Gastrocnemius medialis (tissue), 4 donors: ENCODE data around the gene KEAP1. TPM values are rescaled to one million over a fixed set of nuclear protein-coding genes. Genes with fewer than 3 reads are reported as not detected.

Experiments
- ATAC-seq, 2 donors: fragments of 150-250 bp; one replicate each; pipeline ENCODE4 v1.9.1; 2016
- DNase-seq, 2 donors: peaks; one replicate each; pipeline ENCODE4 v3.0.0-alpha.2; 2019
- H3K27ac ChIP-seq, 4 donors: fragments of 200-600 bp; sonication (generic); 1 replicate in 1 of 4; 2 replicates in 3 of 4; pipeline ENCODE4 v1.5.1; 2016 to 2018; ENCODE audit warnings: mild to moderate bottlenecking in 2 of 4, moderate library complexity in 1 of 4
- H3K27me3 ChIP-seq, 3 donors: fragments of 200-600 bp; sonication (generic) in 2 of 3; 1 replicate in 1 of 3; 2 replicates in 2 of 3; pipeline versions ENCODE4 v1.5.1 to v1.6.0; 2016 to 2019; ENCODE audit warnings: mild to moderate bottlenecking in 1 of 3, moderate library complexity in 1 of 3
- H3K36me3 ChIP-seq, 2 donors: fragments of 200-600 bp; sonication (generic) in 1 of 2; one replicate each; pipeline ENCODE4 v1.5.1; 2017 to 2018
- H3K4me1 ChIP-seq, 2 donors: fragments of 200-600 bp; sonication (generic) in 1 of 2; one replicate each; pipeline ENCODE4 v1.5.1; 2016 to 2017; ENCODE audit warnings: mild to moderate bottlenecking in 2 of 2
- H3K4me3 ChIP-seq, 4 donors: fragments of 200-600 bp; sonication (generic) in 3 of 4; 1 replicate in 1 of 4; 2 replicates in 3 of 4; pipeline ENCODE4 v1.5.1; 2016 to 2019; ENCODE audit warnings: mild to moderate bottlenecking in 2 of 4
- H3K9me3 ChIP-seq, 3 donors: fragments of 200-600 bp; sonication (generic) in 2 of 3; 1 replicate in 1 of 3; 2 replicates in 2 of 3; pipeline ENCODE4 v1.5.1; 2016 to 2019
- POLR2A ChIP-seq, 2 donors: fragments of 450-650 bp; IDR thresholded peaks; one replicate each; pipeline ENCODE4 v1.6.1; 2017; ENCODE audit warnings: antibody characterized with exemption in 2 of 2, mild to moderate bottlenecking in 2 of 2, moderate library complexity in 2 of 2
- in situ Hi-C, 4 donors: fragments of 200-750 bp; cut with MboI; loops; one replicate each; pipeline versions ENCODE4 v1.15.0 to v1.8.0; 2017; ENCODE audit warnings: low sequenced_read_pairs in 4 of 4
- intact Hi-C: fragments of 100-400 bp; cut with DNase I; formaldehyde crosslinking; loops from one replicate; pipeline ENCODE4 v1.15.1; 2023; ENCODE audit warnings: low total_unique reads
- total RNA-seq, 4 donors: library from RNA; depleted of rRNA; stranded (reverse); fragments of >200 nt; gene quantifications; one replicate each; pipeline versions ENCODE4 v1.1.0 to v1.2.3, GENCODE V29; 2016
- TF ChIP-seq, protein P1 (sequence below), 5 experiments: fragments of 450-650 bp in 3 of 5; fragments of 200-600 bp in 2 of 5; sonication (generic) in 2 of 5; IDR thresholded peaks in 4 of 5; conservative IDR thresholded peaks in 1 of 5; 1 replicate in 4 of 5; 2 replicates in 1 of 5; pipeline ENCODE4 v1.5.1; 2016 to 2019; ENCODE audit warnings: antibody characterized with exemption in 5 of 5, mild to moderate bottlenecking in 3 of 5, moderate library complexity in 3 of 5

KEAP1 gene
- total RNA-seq, 4 donors from 2014 or later: 189 to 336 (median 228) TPM

- DNase-seq (no peak), ATAC-seq (no peak)
- intact Hi-C loops: no loop called here
- TF ChIP-seq POLR2A (IDR thresholded peaks at IDR 0.05): no peak
- TF ChIP-seq, protein P1, sequence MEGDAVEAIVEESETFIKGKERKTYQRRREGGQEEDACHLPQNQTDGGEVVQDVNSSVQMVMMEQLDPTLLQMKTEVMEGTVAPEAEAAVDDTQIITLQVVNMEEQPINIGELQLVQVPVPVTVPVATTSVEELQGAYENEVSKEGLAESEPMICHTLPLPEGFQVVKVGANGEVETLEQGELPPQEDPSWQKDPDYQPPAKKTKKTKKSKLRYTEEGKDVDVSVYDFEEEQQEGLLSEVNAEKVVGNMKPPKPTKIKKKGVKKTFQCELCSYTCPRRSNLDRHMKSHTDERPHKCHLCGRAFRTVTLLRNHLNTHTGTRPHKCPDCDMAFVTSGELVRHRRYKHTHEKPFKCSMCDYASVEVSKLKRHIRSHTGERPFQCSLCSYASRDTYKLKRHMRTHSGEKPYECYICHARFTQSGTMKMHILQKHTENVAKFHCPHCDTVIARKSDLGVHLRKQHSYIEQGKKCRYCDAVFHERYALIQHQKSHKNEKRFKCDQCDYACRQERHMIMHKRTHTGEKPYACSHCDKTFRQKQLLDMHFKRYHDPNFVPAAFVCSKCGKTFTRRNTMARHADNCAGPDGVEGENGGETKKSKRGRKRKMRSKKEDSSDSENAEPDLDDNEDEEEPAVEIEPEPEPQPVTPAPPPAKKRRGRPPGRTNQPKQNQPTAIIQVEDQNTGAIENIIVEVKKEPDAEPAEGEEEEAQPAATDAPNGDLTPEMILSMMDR (IDR thresholded peaks at IDR 0.05 in 4 of 5, conservative IDR thresholded peaks at IDR 0.05 in 1 of 5): no peak
- Histone ChIP-seq H3K27me3 (peaks cover 65 to 74% (median 69%) of the 10 kb centered on the region in 3 donors), H3K4me1 (peaks cover 3 to 8% of the 10 kb centered on the region in 2 donors), H3K9me3 (no peaks in the 10 kb centered on the region), H3K36me3 (no peaks in the 10 kb centered on the region), H3K4me3 (peak within 1 kb of the TSS in 2 of 4 donors; percentile 24 to 27), H3K27ac (no peak within 1 kb of the TSS)
- in situ Hi-C loops: no loop called here
Observed at GRCh38 chr19:10517361-10517759, 14.2 kb upstream of the KEAP1 start, which contains the start of gene S1PR5. Gene S1PR5, minus strand, starts transcription at chr19:10517447. Its CDS starts 2,436 bp downstream, at chr19:10515011.

- Histone ChIP-seq H3K27ac (no peak overlapping the region), H3K9me3 (no peaks in the 10 kb centered on the region), H3K4me3 (peak overlapping the region in 2 of 4 donors; percentile 24 to 27), H3K4me1 (peaks cover 3 to 8% of the 10 kb centered on the region in 2 donors), H3K27me3 (peaks cover 69 to 79% (median 75%) of the 10 kb centered on the region in 3 donors), H3K36me3 (no peaks in the 10 kb centered on the region)
- in situ Hi-C loops: no loop called here
- DNase-seq (no peak), ATAC-seq (no peak)
- intact Hi-C loops: no loop called here
- TF ChIP-seq, protein P1 (IDR thresholded peaks at IDR 0.05 in 4 of 5, conservative IDR thresholded peaks at IDR 0.05 in 1 of 5): no peak
- no peak for TF ChIP-seq POLR2A (IDR thresholded peaks at IDR 0.05)
Observed at GRCh38 chr19:10516671-10517286, 13.6 kb upstream of the KEAP1 start.

DNA sequence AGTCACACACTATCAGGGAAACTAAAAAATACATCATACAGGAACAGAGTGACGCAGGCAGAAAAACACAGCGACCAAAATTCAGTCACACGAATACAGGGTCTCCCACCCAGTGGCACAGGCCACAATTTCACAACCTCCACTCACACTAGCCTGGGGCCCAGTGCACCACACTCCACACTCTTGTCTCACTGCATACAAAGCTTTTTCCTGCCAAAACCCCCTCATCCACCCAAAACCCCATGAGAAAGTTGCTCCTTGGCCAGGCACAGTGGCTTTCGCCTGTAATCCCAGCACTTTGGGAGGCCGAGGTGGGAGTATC, 12.9 kb upstream of the KEAP1 start:
- Histone ChIP-seq H3K36me3 (no peaks in the 10 kb centered on the region), H3K4me3 (no peak overlapping the region), H3K4me1 (peaks cover 3 to 8% of the 10 kb centered on the region in 2 donors), H3K27ac (no peak overlapping the region), H3K27me3 (peaks cover 73 to 86% (median 78%) of the 10 kb centered on the region in 3 donors), H3K9me3 (no peaks in the 10 kb centered on the region)
- DNase-seq (no peak), ATAC-seq (no peak)
- in situ Hi-C loops: no loop called here
- intact Hi-C loops: no loop called here
- TF ChIP-seq POLR2A (IDR thresholded peaks at IDR 0.05): no peak
- TF ChIP-seq, protein P1 (IDR thresholded peaks at IDR 0.05 in 4 of 5, conservative IDR thresholded peaks at IDR 0.05 in 1 of 5): no peak

DNA sequence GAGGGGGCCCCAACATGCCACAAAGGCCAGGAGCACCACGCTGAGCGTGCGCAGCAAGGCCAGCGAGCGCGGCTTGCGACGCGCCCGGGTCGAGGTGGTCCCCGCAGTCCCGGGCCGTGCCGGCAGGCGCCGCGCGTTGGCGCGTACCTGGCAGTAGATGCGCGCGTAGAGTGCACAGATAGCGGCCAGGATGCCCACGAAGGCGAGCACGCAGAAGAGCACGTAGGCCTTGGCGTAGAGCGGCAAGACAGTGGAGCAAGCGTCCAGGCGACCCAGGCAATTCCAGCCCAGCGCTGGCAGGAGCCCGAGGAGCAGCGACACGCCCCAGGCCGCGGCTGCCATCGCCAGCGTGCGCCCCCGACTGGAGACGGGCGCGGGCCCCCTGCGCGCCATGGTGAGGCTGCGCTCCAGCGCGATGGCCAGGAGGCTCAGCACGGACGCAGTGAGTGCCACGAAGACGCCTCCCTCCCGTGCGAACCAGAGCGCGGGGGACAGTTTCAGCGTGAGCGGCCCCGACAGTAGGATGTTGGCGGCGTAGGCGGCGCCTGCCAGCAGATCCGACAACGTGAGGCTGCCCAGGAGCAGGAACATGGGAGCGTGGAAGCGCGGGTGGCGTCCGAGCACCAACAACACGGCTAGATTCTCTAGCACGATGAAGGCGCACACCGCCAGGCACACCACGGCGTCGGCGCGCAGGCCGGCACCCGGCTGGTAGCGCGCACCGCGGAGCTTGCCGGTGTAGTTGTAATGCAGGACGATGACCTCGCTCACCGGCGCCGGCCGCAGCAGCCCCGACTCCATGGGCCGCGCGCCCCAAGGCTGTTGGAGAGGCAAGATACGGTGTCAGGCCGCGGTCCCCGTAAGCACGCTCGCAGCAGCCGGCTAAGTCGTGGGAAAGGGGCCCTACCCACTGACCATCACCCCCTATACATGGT, 11.3 kb upstream of the KEAP1 start:
- H3K4me1 ChIP-seq: peaks cover 3 to 8% of the 10 kb centered on the region in 2 donors
- H3K4me3 ChIP-seq: no peak overlapping the region
- H3K36me3 ChIP-seq: no peaks in the 10 kb centered on the region
- no peak overlapping the region for H3K27ac ChIP-seq
- in situ Hi-C loops (no loop called here), intact Hi-C loops (no loop called here)
- no peak for TF ChIP-seq POLR2A (IDR thresholded peaks at IDR 0.05)
- TF ChIP-seq, protein P1 (IDR thresholded peaks at IDR 0.05 in 4 of 5, conservative IDR thresholded peaks at IDR 0.05 in 1 of 5): no peak
- no peaks in the 10 kb centered on the region for H3K9me3 ChIP-seq
- DNase-seq (no peak), ATAC-seq (no peak)
- peaks cover 73 to 87% (median 81%) of the 10 kb centered on the region in 3 donors for H3K27me3 ChIP-seq
